ENCODE results near the gene CMIP.
"Not testable (repeated sequence)": the region's sequence is repeated elsewhere in the genome, so short reads cannot be mapped to it uniquely, and the experiment has no call there.

CMIP gene

GRCh38 chr16:81686391-81687130 is 242.0 kb downstream of the CMIP start:
- DNase-seq (ENCODE audit: low read depth) = no peak

GRCh38 chr16:81687131-81687456 is 242.5 kb downstream of the CMIP start:
- no peak for DNase-seq (ENCODE audit: low read depth)

- no peak for DNase-seq (ENCODE audit: low read depth)
Observed at GRCh38 chr16:81688182-81688581, 243.6 kb downstream of the CMIP start.

GRCh38 chr16:81688839-81689238 is 244.2 kb downstream of the CMIP start:
- not testable (repeated sequence) for DNase-seq (ENCODE audit: low read depth)

- DNase-seq (ENCODE audit: low read depth) = no peak
Observed at GRCh38 chr16:81692021-81692420, 247.4 kb downstream of the CMIP start.

GRCh38 chr16:81692571-81692970 is 248.0 kb downstream of the CMIP start:
- DNase-seq (ENCODE audit: low read depth) = no peak

GRCh38 chr16:81693041-81693743 is 248.6 kb downstream of the CMIP start:
- no peak for DNase-seq (ENCODE audit: low read depth)

- DNase-seq (ENCODE audit: low read depth) = no peak
Observed at GRCh38 chr16:81693744-81694303, 249.2 kb downstream of the CMIP start.

GRCh38 chr16:81694494-81695280 is 250.1 kb downstream of the CMIP start:
- DNase-seq (ENCODE audit: low read depth) = no peak

GRCh38 chr16:81695321-81696165 is 250.9 kb downstream of the CMIP start:
- DNase-seq (ENCODE audit: low read depth) = no peak

GRCh38 chr16:81696166-81696960 is 251.8 kb downstream of the CMIP start:
- DNase-seq (ENCODE audit: low read depth) = no peak

GRCh38 chr16:81696961-81697615 is 252.5 kb downstream of the CMIP start:
- peak; percentile 23 for DNase-seq (ENCODE audit: low read depth)

GRCh38 chr16:81697616-81698309 is 253.2 kb downstream of the CMIP start:
- no peak for DNase-seq (ENCODE audit: low read depth)

GRCh38 chr16:81698310-81698641 is 253.7 kb downstream of the CMIP start:
- no peak for DNase-seq (ENCODE audit: low read depth)

- no peak for DNase-seq (ENCODE audit: low read depth)
Observed at GRCh38 chr16:81699596-81699995, 255.0 kb downstream of the CMIP start.

GRCh38 chr16:81700071-81700779 is 255.6 kb downstream of the CMIP start:
- no peak for DNase-seq (ENCODE audit: low read depth)

- no peak for DNase-seq (ENCODE audit: low read depth)
Observed at GRCh38 chr16:81700780-81701165, 256.2 kb downstream of the CMIP start.

GRCh38 chr16:81701296-81701970 is 256.8 kb downstream of the CMIP start:
- no peak for DNase-seq (ENCODE audit: low read depth)

- DNase-seq (ENCODE audit: low read depth) = no peak
Observed at GRCh38 chr16:81702506-81702905, 257.9 kb downstream of the CMIP start.
